ENCODE results near the gene MSI2. TPM values are rescaled to one million over a fixed set of nuclear protein-coding genes. Genes with fewer than 3 reads are reported as not detected.

Gene MSI2
- total RNA-seq, 1 experiment from 2014 or later: 169 TPM

DNA sequence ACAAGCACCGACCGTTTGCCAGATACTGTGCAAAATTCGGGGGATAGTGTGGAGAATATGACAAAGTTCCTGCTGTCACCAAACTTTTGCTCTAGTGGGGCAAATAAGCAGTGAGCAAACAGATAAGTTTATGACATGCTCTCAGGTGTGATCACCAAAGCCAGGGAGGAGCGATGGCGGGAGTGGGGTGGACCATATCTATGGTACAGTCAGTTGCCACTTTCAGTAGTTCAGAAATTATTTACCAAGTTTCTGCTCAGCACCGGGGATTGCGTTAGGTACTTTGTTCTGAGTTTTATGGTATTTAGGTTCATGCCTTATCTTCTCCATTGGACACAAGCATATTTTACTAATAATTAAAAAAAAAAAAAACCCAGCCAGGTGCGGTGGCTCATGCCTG, 11.9 kb downstream of the MSI2 start:
- H3K79me2 ChIP-seq (ENCODE audit: low read length): peaks cover 94% of the 10 kb centered on the region
- H3K9ac ChIP-seq (ENCODE audit: low read length): no peak overlapping the region
- H3K4me3 ChIP-seq (ENCODE audit: low read length): no peak overlapping the region
- H3K4me2 ChIP-seq (ENCODE audit: low read depth, low read length, poor library complexity, severe bottlenecking): no peak overlapping the region
- H3K27ac ChIP-seq (ENCODE audit: low read length): no peak overlapping the region
- H4K20me1 ChIP-seq (ENCODE audit: insufficient read depth, low read depth, low read length): peaks cover 63% of the 10 kb centered on the region
- no peaks in the 10 kb centered on the region for H3K9me2 ChIP-seq (replicated peaks; ENCODE audit: insufficient read depth, low read length)
- peaks cover 7% of the 10 kb centered on the region for H3K4me1 ChIP-seq (ENCODE audit: low read length)
- H3K36me3 ChIP-seq (ENCODE audit: insufficient read depth, low read length): peaks cover 87% of the 10 kb centered on the region
- H3K9me3 ChIP-seq (ENCODE audit: low read length): no peaks in the 10 kb centered on the region
- no peaks in the 10 kb centered on the region for H3K27me3 ChIP-seq (ENCODE audit: low read length)
- no peak overlapping the region for H2AFZ ChIP-seq (ENCODE audit: low read length)
- DNase-seq: no peak

DNA sequence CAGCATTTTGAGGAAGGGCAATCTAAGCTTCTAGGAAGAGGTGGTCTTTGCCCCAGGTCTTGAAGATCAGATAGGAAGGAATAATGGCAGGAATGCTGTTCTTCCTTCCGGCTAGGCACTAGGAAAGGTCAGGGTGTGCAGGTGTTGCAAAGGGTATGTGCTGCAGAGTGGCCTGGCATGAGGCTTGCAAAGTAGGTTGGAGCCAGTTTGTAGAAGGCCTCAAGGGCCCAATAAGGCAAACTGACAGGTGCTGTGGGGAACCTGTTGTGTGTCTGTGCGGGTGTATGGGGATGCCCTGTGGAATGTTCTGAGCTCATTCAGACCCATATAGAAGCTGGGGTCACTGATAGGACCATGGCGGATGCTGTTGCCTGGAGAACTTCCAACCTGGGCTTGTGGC, 12.7 kb downstream of the MSI2 start:
- DNase-seq: no peak
- no peaks in the 10 kb centered on the region for H3K9me2 ChIP-seq (replicated peaks; ENCODE audit: insufficient read depth, low read length)
- peaks cover 4% of the 10 kb centered on the region for H3K4me1 ChIP-seq (ENCODE audit: low read length)
- peaks cover 85% of the 10 kb centered on the region; the same call in 1 of the 2 replicates for H3K36me3 ChIP-seq (ENCODE audit: insufficient read depth, low read length)
- no peak overlapping the region for H2AFZ ChIP-seq (ENCODE audit: low read length)
- H3K4me2 ChIP-seq (ENCODE audit: low read depth, low read length, poor library complexity, severe bottlenecking): no peak overlapping the region
- peaks cover 57% of the 10 kb centered on the region for H4K20me1 ChIP-seq (ENCODE audit: insufficient read depth, low read depth, low read length)
- no peaks in the 10 kb centered on the region for H3K27me3 ChIP-seq (ENCODE audit: low read length)
- H3K4me3 ChIP-seq (ENCODE audit: low read length): no peak overlapping the region
- no peak overlapping the region for H3K9ac ChIP-seq (ENCODE audit: low read length)
- H3K9me3 ChIP-seq (ENCODE audit: low read length): no peaks in the 10 kb centered on the region
- peaks cover 94% of the 10 kb centered on the region for H3K79me2 ChIP-seq (ENCODE audit: low read length)
- H3K27ac ChIP-seq (ENCODE audit: low read length): no peak overlapping the region

DNA sequence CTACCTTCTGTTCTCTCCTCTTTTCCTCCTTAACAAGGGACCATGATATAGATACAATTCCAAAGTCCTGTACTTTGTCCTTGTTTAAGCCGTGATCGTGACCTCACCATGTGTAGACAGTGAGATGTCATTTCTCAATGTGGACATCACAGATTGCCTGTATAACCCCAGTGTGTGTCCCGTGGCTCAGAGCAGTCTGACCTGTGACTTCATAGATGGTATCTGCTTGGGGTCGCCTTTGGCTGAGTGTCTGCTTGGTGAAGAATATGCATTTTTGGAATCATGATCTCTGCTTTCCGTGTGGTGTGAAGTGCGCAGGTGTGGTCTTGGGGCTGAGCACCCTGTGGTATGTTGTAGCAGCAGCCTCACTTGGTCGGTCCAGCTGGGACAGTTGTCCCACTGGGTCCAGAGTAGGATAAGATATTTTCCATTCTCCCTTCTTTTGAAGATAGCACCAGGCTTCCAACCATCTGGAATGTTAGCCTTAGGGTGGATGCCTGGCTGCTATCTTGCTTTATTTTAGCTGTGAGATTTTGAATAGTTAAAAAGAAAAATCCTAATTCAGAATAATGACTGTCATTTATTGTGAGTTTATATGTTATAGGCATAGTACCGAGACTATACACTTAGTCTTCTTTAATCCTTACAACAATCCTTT, 13.4 kb downstream of the MSI2 start:
- DNase-seq: no peak
- Histone ChIP-seq H3K4me1 (ENCODE audit: low read length) (peaks cover 4% of the 10 kb centered on the region), H3K9me3 (ENCODE audit: low read length) (no peaks in the 10 kb centered on the region), H3K36me3 (ENCODE audit: insufficient read depth, low read length) (peaks cover 85% of the 10 kb centered on the region; the same call in 1 of the 2 replicates), H4K20me1 (ENCODE audit: insufficient read depth, low read depth, low read length) (peaks cover 56% of the 10 kb centered on the region), H3K9ac (ENCODE audit: low read length) (no peak overlapping the region), H3K27me3 (ENCODE audit: low read length) (no peaks in the 10 kb centered on the region), H3K4me3 (ENCODE audit: low read length) (no peak overlapping the region), H3K9me2 (replicated peaks; ENCODE audit: insufficient read depth, low read length) (no peaks in the 10 kb centered on the region), H3K79me2 (ENCODE audit: low read length) (peaks cover 94% of the 10 kb centered on the region), H3K27ac (ENCODE audit: low read length) (no peak overlapping the region), H2AFZ (ENCODE audit: low read length) (no peak overlapping the region), H3K4me2 (ENCODE audit: low read depth, low read length, poor library complexity, severe bottlenecking) (no peak overlapping the region)

DNA sequence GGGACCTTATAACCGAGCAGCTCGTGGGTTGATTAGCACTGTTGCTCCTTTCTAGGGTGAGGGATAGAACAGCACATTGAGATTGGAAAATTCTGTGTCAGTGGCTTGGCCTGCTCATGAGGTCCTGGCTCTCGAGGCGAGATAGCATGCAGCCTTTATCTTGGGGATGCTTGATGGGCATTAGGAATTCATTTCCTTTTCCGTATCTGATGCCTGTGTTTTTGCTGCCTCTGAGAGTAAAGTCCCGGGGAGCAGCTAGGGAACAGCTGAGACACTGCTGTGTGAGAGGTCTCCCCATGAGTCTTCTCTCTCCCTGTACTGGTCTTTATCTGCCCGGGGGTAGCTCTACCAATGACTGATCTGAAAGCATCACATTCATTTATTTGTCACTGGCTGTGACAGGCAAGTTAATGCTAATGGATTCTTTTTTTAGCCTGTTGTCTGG, 14.5 kb downstream of the MSI2 start:
- Histone ChIP-seq H3K4me3 (ENCODE audit: low read length) (no peak overlapping the region), H4K20me1 (ENCODE audit: insufficient read depth, low read depth, low read length) (peaks cover 55% of the 10 kb centered on the region), H3K4me1 (ENCODE audit: low read length) (peaks cover 4% of the 10 kb centered on the region), H3K9me2 (replicated peaks; ENCODE audit: insufficient read depth, low read length) (no peaks in the 10 kb centered on the region), H3K4me2 (ENCODE audit: low read depth, low read length, poor library complexity, severe bottlenecking) (no peak overlapping the region), H3K9ac (ENCODE audit: low read length) (no peak overlapping the region), H3K79me2 (ENCODE audit: low read length) (peaks cover 94% of the 10 kb centered on the region), H3K27me3 (ENCODE audit: low read length) (no peaks in the 10 kb centered on the region), H2AFZ (ENCODE audit: low read length) (no peak overlapping the region), H3K27ac (ENCODE audit: low read length) (no peak overlapping the region), H3K36me3 (ENCODE audit: insufficient read depth, low read length) (peaks cover 85% of the 10 kb centered on the region), H3K9me3 (ENCODE audit: low read length) (no peaks in the 10 kb centered on the region)
- no peak for DNase-seq

DNA sequence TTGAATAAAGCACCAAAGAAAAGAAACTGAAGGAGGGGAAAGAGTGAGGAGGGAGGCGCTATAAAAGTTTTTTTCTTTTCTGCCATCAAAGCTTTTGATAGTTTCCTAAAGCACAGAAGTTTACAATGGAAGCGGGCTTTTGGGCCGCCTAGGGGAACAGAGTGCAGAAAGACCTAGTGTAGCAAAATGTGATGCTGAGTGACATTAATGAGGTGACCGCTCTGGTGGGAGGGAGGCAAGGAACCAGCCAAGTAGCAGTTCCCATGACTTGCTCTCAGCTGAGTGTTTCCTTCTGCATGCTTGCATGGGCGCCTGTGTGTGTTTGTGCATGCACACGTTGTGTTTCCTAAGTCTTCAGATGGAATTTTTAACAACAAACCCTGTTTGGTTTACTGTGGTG, 15.5 kb downstream of the MSI2 start:
- Histone ChIP-seq H3K27ac (ENCODE audit: low read length) (no peak overlapping the region), H3K4me2 (ENCODE audit: low read depth, low read length, poor library complexity, severe bottlenecking) (no peak overlapping the region), H3K4me3 (ENCODE audit: low read length) (no peak overlapping the region), H2AFZ (ENCODE audit: low read length) (no peak overlapping the region), H3K9ac (ENCODE audit: low read length) (no peak overlapping the region), H4K20me1 (ENCODE audit: insufficient read depth, low read depth, low read length) (peaks cover 58% of the 10 kb centered on the region), H3K9me3 (ENCODE audit: low read length) (no peaks in the 10 kb centered on the region), H3K9me2 (replicated peaks; ENCODE audit: insufficient read depth, low read length) (no peaks in the 10 kb centered on the region), H3K4me1 (ENCODE audit: low read length) (peaks cover 4% of the 10 kb centered on the region), H3K36me3 (ENCODE audit: insufficient read depth, low read length) (peaks cover 88% of the 10 kb centered on the region), H3K27me3 (ENCODE audit: low read length) (no peaks in the 10 kb centered on the region), H3K79me2 (ENCODE audit: low read length) (peaks cover 97% of the 10 kb centered on the region)
- no peak for DNase-seq

DNA sequence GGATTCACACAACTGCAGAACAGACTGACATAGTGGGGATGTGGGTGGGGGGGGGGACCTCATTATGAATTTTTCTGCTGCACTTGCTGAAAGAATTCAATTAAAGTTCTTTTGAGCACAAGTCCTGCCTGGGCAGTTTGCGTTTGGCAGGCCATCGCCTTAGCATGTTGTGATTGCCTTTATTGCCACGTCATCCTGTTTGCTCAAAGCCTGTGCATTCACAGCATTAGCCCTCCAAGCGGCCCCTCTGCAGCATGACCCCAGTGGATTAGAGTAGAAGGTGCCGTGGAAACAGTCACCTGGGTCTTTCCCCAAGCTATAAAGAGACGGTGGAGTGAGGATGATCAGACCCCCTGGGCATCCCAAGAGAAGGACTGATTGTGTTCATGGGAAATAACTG, 17.2 kb downstream of the MSI2 start:
- H3K27ac ChIP-seq (ENCODE audit: low read length): no peak overlapping the region
- no peaks in the 10 kb centered on the region for H3K27me3 ChIP-seq (ENCODE audit: low read length)
- H3K4me1 ChIP-seq (ENCODE audit: low read length): peaks cover 4% of the 10 kb centered on the region
- no peaks in the 10 kb centered on the region for H3K9me2 ChIP-seq (replicated peaks; ENCODE audit: insufficient read depth, low read length)
- H3K4me2 ChIP-seq (ENCODE audit: low read depth, low read length, poor library complexity, severe bottlenecking): no peak overlapping the region
- H3K9me3 ChIP-seq (ENCODE audit: low read length): no peaks in the 10 kb centered on the region
- no peak for DNase-seq
- no peak overlapping the region for H2AFZ ChIP-seq (ENCODE audit: low read length)
- no peak overlapping the region for H3K9ac ChIP-seq (ENCODE audit: low read length)
- H4K20me1 ChIP-seq (ENCODE audit: insufficient read depth, low read depth, low read length): peaks cover 61% of the 10 kb centered on the region
- peaks cover 81% of the 10 kb centered on the region for H3K36me3 ChIP-seq (ENCODE audit: insufficient read depth, low read length)
- no peak overlapping the region for H3K4me3 ChIP-seq (ENCODE audit: low read length)
- peaks cover 97% of the 10 kb centered on the region for H3K79me2 ChIP-seq (ENCODE audit: low read length)

- H3K27me3 ChIP-seq (ENCODE audit: low read length): no peaks in the 10 kb centered on the region
- H3K36me3 ChIP-seq (ENCODE audit: insufficient read depth, low read length): peaks cover 80% of the 10 kb centered on the region
- no peaks in the 10 kb centered on the region for H3K9me3 ChIP-seq (ENCODE audit: low read length)
- no peak overlapping the region for H3K27ac ChIP-seq (ENCODE audit: low read length)
- H2AFZ ChIP-seq (ENCODE audit: low read length): no peak overlapping the region
- H4K20me1 ChIP-seq (ENCODE audit: insufficient read depth, low read depth, low read length): peaks cover 62% of the 10 kb centered on the region
- no peak overlapping the region for H3K4me2 ChIP-seq (ENCODE audit: low read depth, low read length, poor library complexity, severe bottlenecking)
- H3K9ac ChIP-seq (ENCODE audit: low read length): no peak overlapping the region
- DNase-seq: no peak
- no peaks in the 10 kb centered on the region for H3K9me2 ChIP-seq (replicated peaks; ENCODE audit: insufficient read depth, low read length)
- peaks cover 97% of the 10 kb centered on the region for H3K79me2 ChIP-seq (ENCODE audit: low read length)
- peaks cover 4% of the 10 kb centered on the region; the same call in 1 of the 2 replicates for H3K4me1 ChIP-seq (ENCODE audit: low read length)
- H3K4me3 ChIP-seq (ENCODE audit: low read length): no peak overlapping the region
Observed at GRCh38 chr17:57274162-57274561, 17.8 kb downstream of the MSI2 start.

GRCh38 chr17:57275071-57275764, 18.9 kb downstream of the MSI2 start:
- Histone ChIP-seq H3K9ac (ENCODE audit: low read length) (no peak overlapping the region), H4K20me1 (ENCODE audit: insufficient read depth, low read depth, low read length) (peaks cover 57% of the 10 kb centered on the region), H3K4me2 (ENCODE audit: low read depth, low read length, poor library complexity, severe bottlenecking) (no peak overlapping the region), H3K4me3 (ENCODE audit: low read length) (no peak overlapping the region), H3K27me3 (ENCODE audit: low read length) (no peaks in the 10 kb centered on the region), H3K9me2 (replicated peaks; ENCODE audit: insufficient read depth, low read length) (no peaks in the 10 kb centered on the region), H3K4me1 (ENCODE audit: low read length) (peaks cover 12% of the 10 kb centered on the region), H3K36me3 (ENCODE audit: insufficient read depth, low read length) (peaks cover 77% of the 10 kb centered on the region), H2AFZ (ENCODE audit: low read length) (no peak overlapping the region), H3K9me3 (ENCODE audit: low read length) (no peaks in the 10 kb centered on the region), H3K79me2 (ENCODE audit: low read length) (peaks cover 97% of the 10 kb centered on the region), H3K27ac (ENCODE audit: low read length) (peak overlapping the region; percentile 26; the same call in 1 of the 2 replicates)
- DNase-seq: no peak
